Measurements from ENCODE around the gene LYRM4. TPM values are rescaled to one million over a fixed set of nuclear protein-coding genes. Genes with fewer than 3 reads are reported as not detected.

The LYRM4 gene
- polyA plus RNA-seq, 2 of the 4 experiments (the other 2 are of a cell fraction): 25.6 to 43.3 TPM

DNA sequence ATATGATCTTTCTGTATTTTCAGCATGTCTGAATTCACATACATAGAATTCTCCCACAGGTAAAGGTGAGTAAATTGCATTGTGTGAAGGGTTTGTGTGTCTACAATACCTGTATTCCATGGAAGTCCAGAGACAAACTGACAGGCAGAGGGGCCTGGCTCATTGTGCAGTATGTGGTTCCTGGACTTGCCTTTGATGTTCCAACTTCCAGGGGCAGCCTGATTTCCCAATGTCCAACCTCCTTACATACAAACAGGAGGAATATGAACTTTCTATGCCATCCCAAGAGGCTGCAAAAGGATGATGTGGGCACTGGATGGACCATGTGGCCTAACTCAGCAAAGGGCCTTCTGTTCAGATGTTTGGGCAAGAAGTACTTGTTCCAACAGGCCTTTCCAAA is 58.5 kb downstream of the LYRM4 start:
- H3K9me3 ChIP-seq: no peaks in the 10 kb centered on the region
- H3K4me2 ChIP-seq: no peak overlapping the region
- TF ChIP-seq, protein P1, sequence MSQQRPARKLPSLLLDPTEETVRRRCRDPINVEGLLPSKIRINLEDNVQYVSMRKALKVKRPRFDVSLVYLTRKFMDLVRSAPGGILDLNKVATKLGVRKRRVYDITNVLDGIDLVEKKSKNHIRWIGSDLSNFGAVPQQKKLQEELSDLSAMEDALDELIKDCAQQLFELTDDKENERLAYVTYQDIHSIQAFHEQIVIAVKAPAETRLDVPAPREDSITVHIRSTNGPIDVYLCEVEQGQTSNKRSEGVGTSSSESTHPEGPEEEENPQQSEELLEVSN (IDR thresholded peaks at IDR 0.05; ENCODE audit: borderline replicate concordance, low read depth): no peak
- TF ChIP-seq, protein P2, sequence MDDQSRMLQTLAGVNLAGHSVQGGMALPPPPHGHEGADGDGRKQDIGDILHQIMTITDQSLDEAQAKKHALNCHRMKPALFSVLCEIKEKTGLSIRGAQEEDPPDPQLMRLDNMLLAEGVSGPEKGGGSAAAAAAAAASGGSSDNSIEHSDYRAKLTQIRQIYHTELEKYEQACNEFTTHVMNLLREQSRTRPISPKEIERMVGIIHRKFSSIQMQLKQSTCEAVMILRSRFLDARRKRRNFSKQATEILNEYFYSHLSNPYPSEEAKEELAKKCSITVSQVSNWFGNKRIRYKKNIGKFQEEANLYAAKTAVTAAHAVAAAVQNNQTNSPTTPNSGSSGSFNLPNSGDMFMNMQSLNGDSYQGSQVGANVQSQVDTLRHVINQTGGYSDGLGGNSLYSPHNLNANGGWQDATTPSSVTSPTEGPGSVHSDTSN (IDR thresholded peaks at IDR 0.05): no peak
- TF ChIP-seq, protein P3, sequence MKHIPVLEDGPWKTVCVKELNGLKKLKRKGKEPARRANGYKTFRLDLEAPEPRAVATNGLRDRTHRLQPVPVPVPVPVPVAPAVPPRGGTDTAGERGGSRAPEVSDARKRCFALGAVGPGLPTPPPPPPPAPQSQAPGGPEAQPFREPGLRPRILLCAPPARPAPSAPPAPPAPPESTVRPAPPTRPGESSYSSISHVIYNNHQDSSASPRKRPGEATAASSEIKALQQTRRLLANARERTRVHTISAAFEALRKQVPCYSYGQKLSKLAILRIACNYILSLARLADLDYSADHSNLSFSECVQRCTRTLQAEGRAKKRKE (CRISPR knock-in tag; IDR thresholded peaks at IDR 0.05; ENCODE audit: low read depth): no peak
- TF ChIP-seq POLR2A (IDR thresholded peaks at IDR 0.05; ENCODE audit: low read length) (no peak), NR3C1 (IDR thresholded peaks at IDR 0.05) (no peak), FOSL2 (IDR thresholded peaks at IDR 0.05) (no peak), FOSL2 (CRISPR knock-in tag; IDR thresholded peaks at IDR 0.05) (no peak), BHLHE40 (IDR thresholded peaks at IDR 0.05; ENCODE audit: low read depth, low read length) (no peak), CBX8 (IDR thresholded peaks at IDR 0.05) (no peak), TFCP2L1 (CRISPR knock-in tag; IDR thresholded peaks at IDR 0.05) (no peak), CHD4 (IDR thresholded peaks at IDR 0.05; ENCODE audit: borderline replicate concordance) (no peak), JUN (IDR thresholded peaks at IDR 0.05) (no peak), JUNB (IDR thresholded peaks at IDR 0.05) (no peak), MAFK (IDR thresholded peaks at IDR 0.05; ENCODE audit: partially characterized antibody) (no peak)
- no peak overlapping the region for H3K4me3 ChIP-seq
- ChIA-PET CTCF (interaction anchor here (1.3 kb wide), 1 partner anchor 58 kb away, joined by 4 read pairs; no protein-coding TSS in a partner anchor), POLR2A (no interaction called here)
- DNase-seq (ENCODE audit: low read depth in 1 of 2, low spot score in 1 of 2) (no peak), FAIRE-seq (no peak), ATAC-seq (no peak)
- H3K27ac ChIP-seq: no peak overlapping the region
- peaks cover 21% of the 10 kb centered on the region for H3K4me1 ChIP-seq

DNA sequence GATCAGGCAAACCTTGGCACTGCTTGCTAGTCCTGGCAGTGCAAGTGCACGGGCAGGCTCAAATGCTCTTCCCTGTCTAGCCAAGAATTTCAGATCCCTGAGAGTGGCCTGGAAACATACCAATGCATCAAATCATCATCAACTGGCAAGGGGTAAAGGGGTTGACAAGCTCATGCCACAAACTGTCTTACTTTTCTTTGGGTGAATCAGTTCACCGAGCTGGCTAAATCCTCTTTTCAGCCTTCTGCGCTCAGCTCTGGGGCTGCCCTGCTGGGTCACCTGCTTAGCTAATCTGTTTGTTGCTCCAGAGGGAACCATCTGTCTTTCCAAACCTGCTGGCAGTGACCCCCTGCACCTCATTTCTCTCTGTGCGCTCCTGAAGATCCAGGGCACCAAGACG is 59.5 kb downstream of the LYRM4 start:
- CTCF ChIA-PET: interaction anchor here (1.0 kb wide), 1 partner anchor 12 kb away, joined by 4 read pairs; no protein-coding TSS in a partner anchor
- Histone ChIP-seq H3K27ac (no peak overlapping the region), H3K4me1 (peaks cover 16% of the 10 kb centered on the region), H3K4me2 (no peak overlapping the region), H3K9me3 (no peaks in the 10 kb centered on the region), H3K4me3 (no peak overlapping the region)
- 88% methylated on average over 5 of the region's 5 CpGs for WGBS (ENCODE audit: missing lambda C conversion rate)
- no peak for DNase-seq (ENCODE audit: low read depth in 1 of 2, low spot score in 1 of 2)
- FAIRE-seq: no peak
- POLR2A ChIA-PET: no interaction called here
- no peak for ATAC-seq
- no peak for TF ChIP-seq KDM1A (IDR thresholded peaks at IDR 0.05; ENCODE audit: low read depth)
- TF ChIP-seq HOXA7 (CRISPR knock-in tag; IDR thresholded peaks at IDR 0.05): no peak
- no peak for TF ChIP-seq MAZ (IDR thresholded peaks at IDR 0.05; ENCODE audit: borderline replicate concordance, low read depth, low read length)
- TF ChIP-seq, protein P4, sequence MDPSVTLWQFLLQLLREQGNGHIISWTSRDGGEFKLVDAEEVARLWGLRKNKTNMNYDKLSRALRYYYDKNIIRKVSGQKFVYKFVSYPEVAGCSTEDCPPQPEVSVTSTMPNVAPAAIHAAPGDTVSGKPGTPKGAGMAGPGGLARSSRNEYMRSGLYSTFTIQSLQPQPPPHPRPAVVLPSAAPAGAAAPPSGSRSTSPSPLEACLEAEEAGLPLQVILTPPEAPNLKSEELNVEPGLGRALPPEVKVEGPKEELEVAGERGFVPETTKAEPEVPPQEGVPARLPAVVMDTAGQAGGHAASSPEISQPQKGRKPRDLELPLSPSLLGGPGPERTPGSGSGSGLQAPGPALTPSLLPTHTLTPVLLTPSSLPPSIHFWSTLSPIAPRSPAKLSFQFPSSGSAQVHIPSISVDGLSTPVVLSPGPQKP (IDR thresholded peaks at IDR 0.05; ENCODE audit: low read depth, low read length): no peak
- no peak for TF ChIP-seq NPAS2 (CRISPR knock-in tag; IDR thresholded peaks at IDR 0.05; ENCODE audit: borderline replicate concordance)
- TF ChIP-seq RARB (CRISPR knock-in tag; IDR thresholded peaks at IDR 0.05): no peak
- TF ChIP-seq, protein P2 (IDR thresholded peaks at IDR 0.05): no peak
- no peak for TF ChIP-seq SREBF2 (IDR thresholded peaks at IDR 0.05)
- no peak for TF ChIP-seq GATA3 (IDR thresholded peaks at IDR 0.05; ENCODE audit: borderline replicate concordance)
- no peak for TF ChIP-seq FOSB (CRISPR knock-in tag; IDR thresholded peaks at IDR 0.05)
- TF ChIP-seq, protein P5, sequence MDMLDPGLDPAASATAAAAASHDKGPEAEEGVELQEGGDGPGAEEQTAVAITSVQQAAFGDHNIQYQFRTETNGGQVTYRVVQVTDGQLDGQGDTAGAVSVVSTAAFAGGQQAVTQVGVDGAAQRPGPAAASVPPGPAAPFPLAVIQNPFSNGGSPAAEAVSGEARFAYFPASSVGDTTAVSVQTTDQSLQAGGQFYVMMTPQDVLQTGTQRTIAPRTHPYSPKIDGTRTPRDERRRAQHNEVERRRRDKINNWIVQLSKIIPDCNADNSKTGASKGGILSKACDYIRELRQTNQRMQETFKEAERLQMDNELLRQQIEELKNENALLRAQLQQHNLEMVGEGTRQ (IDR thresholded peaks at IDR 0.05): no peak
- no peak for TF ChIP-seq RCOR1 (IDR thresholded peaks at IDR 0.05; ENCODE audit: low read depth, low read length)
- TF ChIP-seq CHD2 (IDR thresholded peaks at IDR 0.05; ENCODE audit: low read length, partially characterized antibody): no peak
- no peak for TF ChIP-seq EHMT2 (IDR thresholded peaks at IDR 0.05; ENCODE audit: low read depth)
- TF ChIP-seq, protein P6, sequence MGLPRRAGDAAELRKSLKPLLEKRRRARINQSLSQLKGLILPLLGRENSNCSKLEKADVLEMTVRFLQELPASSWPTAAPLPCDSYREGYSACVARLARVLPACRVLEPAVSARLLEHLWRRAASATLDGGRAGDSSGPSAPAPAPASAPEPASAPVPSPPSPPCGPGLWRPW (IDR thresholded peaks at IDR 0.05): no peak
- TF ChIP-seq ZSCAN20 (CRISPR knock-in tag; IDR thresholded peaks at IDR 0.05): no peak
- no peak for TF ChIP-seq ESRRA (IDR thresholded peaks at IDR 0.05; ENCODE audit: borderline replicate concordance, low read length)
- TF ChIP-seq RFX5 (IDR thresholded peaks at IDR 0.05): no peak
- TF ChIP-seq JUN (IDR thresholded peaks at IDR 0.05): no peak

All from A549 (cell line).